ENCODE results near the gene CTIF.

CTIF gene

DNA sequence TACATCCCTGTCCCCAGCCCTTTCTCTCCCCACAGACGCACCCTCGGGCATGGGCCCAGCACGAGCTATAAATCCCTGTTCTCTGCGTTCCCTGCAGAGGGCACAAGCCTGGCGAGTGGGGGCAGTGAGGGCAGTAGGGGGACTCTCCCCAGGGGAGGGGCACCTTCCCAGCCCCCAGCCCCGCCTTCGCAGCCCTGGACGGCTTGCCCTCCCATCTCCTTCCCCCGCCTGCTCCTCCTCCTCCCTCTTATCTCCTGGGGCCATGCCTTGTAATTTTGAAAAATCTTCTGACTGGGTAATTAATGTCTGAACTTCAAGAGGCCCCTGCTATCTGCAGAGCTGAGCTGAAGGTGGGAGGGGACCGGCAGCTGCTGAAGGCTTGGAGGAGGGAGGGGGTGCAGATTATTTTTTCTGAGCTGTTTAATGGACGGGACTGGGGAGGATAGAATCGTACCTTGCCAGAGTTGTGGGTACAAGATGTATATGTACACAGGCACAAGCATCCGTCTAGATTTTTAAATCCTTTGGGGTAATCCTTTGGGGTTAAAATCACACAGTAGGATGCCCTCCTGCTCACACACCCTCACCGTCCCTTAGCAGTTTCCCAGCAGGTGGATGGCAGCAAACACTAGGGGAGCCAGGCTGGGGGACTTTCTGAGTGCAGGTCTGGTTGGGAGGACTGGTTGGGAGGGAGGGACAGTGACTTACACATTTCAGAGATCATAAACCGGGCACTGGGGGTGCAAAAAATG lies 290.0 kb downstream of the CTIF start:
- H3K27ac ChIP-seq (ENCODE audit: insufficient read depth in 1 of 2, low read depth in 1 of 2, low read length in 2 of 2, poor library complexity in 1 of 2, severe bottlenecking in 2 of 2) = no peak overlapping the region
- WGBS (ENCODE audit: insufficient coverage) = 76% methylated on average over 11 of the region's 15 CpGs
- no peaks in the 10 kb centered on the region for H3K9me3 ChIP-seq (ENCODE audit: control extremely low read depth in 1 of 5, control insufficient read depth in 4 of 5, insufficient read depth in 2 of 5, low read depth in 1 of 5, low read length in 4 of 5)
- POLR2A ChIA-PET = no interaction called here
- no peaks in the 10 kb centered on the region for H3K27me3 ChIP-seq (replicated peaks in 2 of 5; ENCODE audit: control insufficient read depth in 4 of 5, insufficient read depth in 5 of 5, low read length in 4 of 5)
- no peak overlapping the region for H3K4me3 ChIP-seq (ENCODE audit: control insufficient read depth in 1 of 7, extremely low read depth in 1 of 7, insufficient read depth in 4 of 7, low read depth in 2 of 7, low read length in 6 of 7)
- CTCF ChIA-PET = interaction anchor here (0.9 to 3.1 kb wide), 6 partner anchors 8 to 51 kb away, joined by 3 to 7 read pairs (median 3); no protein-coding TSS in a partner anchor
- DNase-seq = peak; percentile 22 to 72 (median 37)
- no peaks in the 10 kb centered on the region for H3K36me3 ChIP-seq (ENCODE audit: control insufficient read depth in 4 of 4, insufficient read depth in 4 of 4, low read length in 3 of 4)
- H3K4me1 ChIP-seq (ENCODE audit: control extremely low read depth in 1 of 4, control insufficient read depth in 4 of 4, insufficient read depth in 4 of 4, low read length in 3 of 4) = peaks cover 4 to 48% (median 38%) of the 10 kb centered on the region in 4 experiments

- DNase-seq = no peak
- ChIA-PET POLR2A (no interaction called here), CTCF (interaction anchor here (1.0 to 1.5 kb wide), 5 partner anchors 9 to 52 kb away, joined by 3 read pairs; no protein-coding TSS in a partner anchor)
- Histone ChIP-seq H3K9me3 (ENCODE audit: control extremely low read depth in 1 of 5, control insufficient read depth in 4 of 5, insufficient read depth in 2 of 5, low read depth in 1 of 5, low read length in 4 of 5) (no peaks in the 10 kb centered on the region), H3K36me3 (ENCODE audit: control insufficient read depth in 4 of 4, insufficient read depth in 4 of 4, low read length in 3 of 4) (no peaks in the 10 kb centered on the region), H3K4me3 (ENCODE audit: control insufficient read depth in 1 of 7, extremely low read depth in 1 of 7, insufficient read depth in 4 of 7, low read depth in 2 of 7, low read length in 6 of 7) (no peak overlapping the region), H3K4me1 (ENCODE audit: control extremely low read depth in 1 of 4, control insufficient read depth in 4 of 4, insufficient read depth in 4 of 4, low read length in 3 of 4) (peaks cover 4 to 56% (median 45%) of the 10 kb centered on the region in 4 experiments), H3K27me3 (replicated peaks in 2 of 5; ENCODE audit: control insufficient read depth in 4 of 5, insufficient read depth in 5 of 5, low read length in 4 of 5) (no peaks in the 10 kb centered on the region), H3K27ac (ENCODE audit: insufficient read depth in 1 of 2, low read depth in 1 of 2, low read length in 2 of 2, poor library complexity in 1 of 2, severe bottlenecking in 2 of 2) (no peak overlapping the region)
- 99% methylated on average over 10 of the region's 13 CpGs for WGBS (ENCODE audit: insufficient coverage)
These were observed 290.8 kb downstream of the CTIF start for GRCh38 chr18:48829443-48830149.

DNA sequence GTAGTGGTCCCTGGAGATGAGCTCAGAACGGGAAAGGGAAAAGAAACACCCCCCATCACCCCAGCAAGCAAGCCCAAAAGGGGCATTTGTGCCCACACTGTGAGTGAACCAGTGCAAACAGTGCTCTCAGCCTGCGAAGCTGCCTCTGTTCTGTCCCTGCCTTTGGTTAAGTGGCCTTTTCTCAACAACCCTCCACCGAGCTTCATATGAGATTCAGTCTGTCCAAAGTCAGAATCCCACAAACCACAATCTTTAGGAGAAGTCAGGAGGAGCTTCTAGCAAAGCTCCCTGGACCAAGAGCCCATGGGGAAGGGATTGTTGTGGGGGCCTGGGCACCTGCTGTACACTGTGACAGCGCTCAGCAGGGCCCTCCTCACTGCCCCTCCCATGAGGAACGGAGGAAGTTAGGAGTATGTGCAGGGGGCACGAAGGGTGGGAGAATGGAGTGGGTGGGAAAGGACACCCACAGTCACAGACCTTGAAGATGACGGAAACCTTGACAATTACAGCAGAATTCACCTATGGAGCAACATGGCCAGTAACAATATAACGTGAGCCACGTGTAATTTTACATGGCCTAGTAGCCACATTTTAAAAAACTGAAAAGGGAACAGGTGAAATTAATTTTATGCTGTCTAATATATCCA lies 292.4 kb downstream of the CTIF start:
- 83% methylated on average over 5 of the region's 9 CpGs for WGBS (ENCODE audit: insufficient coverage)
- H3K27ac ChIP-seq (ENCODE audit: insufficient read depth in 1 of 2, low read depth in 1 of 2, low read length in 2 of 2, poor library complexity in 1 of 2, severe bottlenecking in 2 of 2) = no peak overlapping the region
- CTCF ChIA-PET = interaction anchor here (0.6 to 1.1 kb wide), 3 partner anchors 60 to 407 kb away, joined by 3 to 4 read pairs (median 3); no protein-coding TSS in a partner anchor
- peaks cover 8 to 64% (median 51%) of the 10 kb centered on the region in 4 experiments for H3K4me1 ChIP-seq (ENCODE audit: control extremely low read depth in 1 of 4, control insufficient read depth in 4 of 4, insufficient read depth in 4 of 4, low read length in 3 of 4)
- H3K36me3 ChIP-seq (ENCODE audit: control insufficient read depth in 4 of 4, insufficient read depth in 4 of 4, low read length in 3 of 4) = no peaks in the 10 kb centered on the region
- H3K27me3 ChIP-seq (replicated peaks in 2 of 5; ENCODE audit: control insufficient read depth in 4 of 5, insufficient read depth in 5 of 5, low read length in 4 of 5) = no peaks in the 10 kb centered on the region
- no peak overlapping the region for H3K4me3 ChIP-seq (ENCODE audit: control insufficient read depth in 1 of 7, extremely low read depth in 1 of 7, insufficient read depth in 4 of 7, low read depth in 2 of 7, low read length in 6 of 7)
- H3K9me3 ChIP-seq (ENCODE audit: control extremely low read depth in 1 of 5, control insufficient read depth in 4 of 5, insufficient read depth in 2 of 5, low read depth in 1 of 5, low read length in 4 of 5) = no peaks in the 10 kb centered on the region
- POLR2A ChIA-PET = interaction anchor here (0.6 kb wide), 1 partner anchor 164 kb away, joined by 3 read pairs; no protein-coding TSS in a partner anchor
- no peak for DNase-seq

DNA sequence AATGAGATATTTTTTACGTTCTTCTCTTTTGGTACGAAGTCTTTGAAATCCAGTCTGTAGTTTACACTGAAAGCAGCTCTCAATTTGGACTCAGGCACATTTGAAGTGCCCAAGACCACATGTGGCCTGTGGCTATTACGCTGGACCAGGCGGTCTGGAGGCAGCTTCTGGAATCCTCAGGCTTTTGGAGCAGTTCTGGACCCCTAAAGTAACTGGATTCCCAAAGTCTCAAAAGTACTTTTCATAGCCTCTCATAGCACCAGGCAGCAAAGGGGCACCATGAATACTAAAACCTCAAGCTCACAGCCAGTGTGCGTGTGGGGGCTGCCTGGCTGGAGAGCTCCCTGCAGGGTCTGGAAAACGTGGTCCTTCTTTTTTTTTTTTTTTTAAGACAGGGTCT lies 293.0 kb downstream of the CTIF start:
- CTCF ChIA-PET = interaction anchor here (0.6 to 1.6 kb wide), 4 partner anchors 12 to 407 kb away, joined by 3 to 4 read pairs (median 3); no protein-coding TSS in a partner anchor
- Histone ChIP-seq H3K27ac (ENCODE audit: insufficient read depth in 1 of 2, low read depth in 1 of 2, low read length in 2 of 2, poor library complexity in 1 of 2, severe bottlenecking in 2 of 2) (no peak overlapping the region), H3K4me1 (ENCODE audit: control extremely low read depth in 1 of 4, control insufficient read depth in 4 of 4, insufficient read depth in 4 of 4, low read length in 3 of 4) (peaks cover 8 to 64% (median 51%) of the 10 kb centered on the region in 4 experiments), H3K9me3 (ENCODE audit: control extremely low read depth in 1 of 5, control insufficient read depth in 4 of 5, insufficient read depth in 2 of 5, low read depth in 1 of 5, low read length in 4 of 5) (no peaks in the 10 kb centered on the region), H3K36me3 (ENCODE audit: control insufficient read depth in 4 of 4, insufficient read depth in 4 of 4, low read length in 3 of 4) (peaks cover 0 to 2% (median 0%) of the 10 kb centered on the region in 4 experiments), H3K4me3 (ENCODE audit: control insufficient read depth in 1 of 7, extremely low read depth in 1 of 7, insufficient read depth in 4 of 7, low read depth in 2 of 7, low read length in 6 of 7) (no peak overlapping the region), H3K27me3 (replicated peaks in 2 of 5; ENCODE audit: control insufficient read depth in 4 of 5, insufficient read depth in 5 of 5, low read length in 4 of 5) (peaks cover 0 to under 1% (median 0%) of the 10 kb centered on the region in 5 experiments)
- WGBS (ENCODE audit: insufficient coverage) = 94% methylated on average over 6 of the region's 6 CpGs
- POLR2A ChIA-PET = interaction anchor here (0.6 kb wide), 1 partner anchor 163 kb away, joined by 3 read pairs; no protein-coding TSS in a partner anchor
- no peak for DNase-seq

DNA sequence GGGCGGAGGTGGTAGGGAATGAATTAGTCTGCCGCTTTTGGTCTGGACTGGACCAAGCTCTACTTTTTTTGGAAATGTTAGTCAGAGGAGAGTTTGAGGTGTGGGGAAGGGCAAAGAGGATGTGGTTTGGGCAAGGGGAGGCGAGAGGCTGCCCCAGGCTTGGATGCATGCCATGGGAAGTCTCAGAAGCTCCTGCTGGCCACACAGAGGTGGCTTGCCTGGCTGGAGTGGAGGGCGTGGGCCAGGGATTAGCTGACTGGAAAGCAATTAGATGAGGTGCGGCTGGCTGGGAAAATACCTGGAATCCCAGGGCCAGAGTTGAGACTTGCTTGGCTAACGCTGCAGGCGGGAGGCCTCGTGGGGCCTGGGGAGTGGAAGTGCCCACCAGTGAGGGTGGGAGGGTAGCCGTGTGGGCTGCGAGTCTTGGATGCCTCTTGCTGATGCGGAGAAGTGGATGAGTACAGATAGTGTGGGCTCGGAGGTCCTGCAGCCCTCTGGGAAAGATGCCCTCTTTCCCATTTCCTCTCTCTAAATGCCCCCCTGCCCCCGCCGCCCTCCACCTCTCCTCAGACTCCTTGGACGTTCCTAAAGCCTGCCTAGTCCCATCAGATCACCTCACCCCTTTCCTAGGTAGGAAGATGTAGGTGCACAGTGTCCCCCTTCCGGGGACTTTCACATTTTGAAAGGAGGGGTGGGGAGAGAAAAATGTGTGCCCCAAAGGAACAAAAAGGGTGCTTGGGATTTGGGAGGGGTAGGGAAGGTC lies 294.3 kb downstream of the CTIF start:
- Histone ChIP-seq H3K9me3 (ENCODE audit: control extremely low read depth in 1 of 5, control insufficient read depth in 4 of 5, insufficient read depth in 2 of 5, low read depth in 1 of 5, low read length in 4 of 5) (no peaks in the 10 kb centered on the region), H3K27ac (ENCODE audit: insufficient read depth in 1 of 2, low read depth in 1 of 2, low read length in 2 of 2, poor library complexity in 1 of 2, severe bottlenecking in 2 of 2) (no peak overlapping the region), H3K27me3 (replicated peaks in 2 of 5; ENCODE audit: control insufficient read depth in 4 of 5, insufficient read depth in 5 of 5, low read length in 4 of 5) (peaks cover 0 to 2% (median 0%) of the 10 kb centered on the region in 5 experiments), H3K4me1 (ENCODE audit: control extremely low read depth in 1 of 4, control insufficient read depth in 4 of 4, insufficient read depth in 4 of 4, low read length in 3 of 4) (peaks cover 8 to 54% (median 49%) of the 10 kb centered on the region in 4 experiments), H3K4me3 (ENCODE audit: control insufficient read depth in 1 of 7, extremely low read depth in 1 of 7, insufficient read depth in 4 of 7, low read depth in 2 of 7, low read length in 6 of 7) (peak overlapping the region in 4 of 7 experiments; percentile 7 to 54 (median 18)), H3K36me3 (ENCODE audit: control insufficient read depth in 4 of 4, insufficient read depth in 4 of 4, low read length in 3 of 4) (peaks cover 0 to 2% (median 0%) of the 10 kb centered on the region in 4 experiments)
- CTCF ChIA-PET = interaction anchor here (0.6 to 1.6 kb wide), 5 partner anchors 12 to 66 kb away, joined by 3 to 4 read pairs (median 3); no protein-coding TSS in a partner anchor
- peak; percentile 64 to 80 (median 76) for DNase-seq
- POLR2A ChIA-PET = interaction anchor here (0.6 to 0.7 kb wide), 3 partner anchors 60 to 135 kb away, joined by 3 read pairs; no protein-coding TSS in a partner anchor
- 41% methylated on average over 12 of the region's 16 CpGs for WGBS (ENCODE audit: insufficient coverage)

DNA sequence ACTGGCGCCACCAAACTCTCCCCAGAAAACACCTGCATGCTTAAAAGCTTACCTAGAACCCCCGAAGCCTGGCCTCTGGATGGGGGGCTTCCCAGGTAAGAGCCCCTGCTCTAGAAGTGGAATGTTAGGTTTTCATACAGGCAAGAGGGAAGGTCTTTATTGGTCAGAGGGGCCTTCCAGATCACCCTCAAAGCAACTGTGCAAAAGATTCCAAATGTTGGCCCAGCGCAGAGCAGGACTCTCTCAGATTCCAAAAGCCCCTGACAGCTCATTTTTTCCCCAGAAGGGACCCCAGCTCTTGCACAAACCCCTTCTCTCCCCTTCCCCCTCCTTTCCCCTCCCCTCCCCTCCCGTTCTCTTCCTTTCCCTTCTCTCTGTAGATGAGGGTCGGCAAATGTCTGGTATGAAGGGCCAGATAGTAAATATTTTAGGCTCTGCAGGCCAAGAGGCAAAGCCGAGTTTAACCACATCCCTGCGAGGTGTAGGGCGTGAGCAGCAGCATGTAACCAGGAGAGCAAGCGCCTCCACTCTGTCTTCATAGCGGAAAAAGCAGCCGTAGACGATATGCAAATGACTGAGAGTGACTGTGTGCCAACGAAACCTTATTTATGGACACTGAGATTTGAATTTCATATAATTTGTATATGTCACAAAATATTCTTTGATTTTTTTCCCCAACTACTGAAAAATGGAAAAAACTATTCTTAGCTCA lies 295.0 kb downstream of the CTIF start:
- H3K4me1 ChIP-seq (ENCODE audit: control extremely low read depth in 1 of 4, control insufficient read depth in 4 of 4, insufficient read depth in 4 of 4, low read length in 3 of 4) = peaks cover 4 to 52% (median 43%) of the 10 kb centered on the region in 4 experiments
- H3K27ac ChIP-seq (ENCODE audit: insufficient read depth in 1 of 2, low read depth in 1 of 2, low read length in 2 of 2, poor library complexity in 1 of 2, severe bottlenecking in 2 of 2) = no peak overlapping the region
- POLR2A ChIA-PET = interaction anchor here (0.6 kb wide), 1 partner anchor 18 kb away, joined by 3 read pairs; no protein-coding TSS in a partner anchor
- peak; percentile 18 to 79 (median 67) for DNase-seq
- CTCF ChIA-PET = interaction anchor here (1.0 kb wide), 2 partner anchors 57 to 66 kb away, joined by 3 read pairs; no protein-coding TSS in a partner anchor
- H3K4me3 ChIP-seq (ENCODE audit: control insufficient read depth in 1 of 7, extremely low read depth in 1 of 7, insufficient read depth in 4 of 7, low read depth in 2 of 7, low read length in 6 of 7) = no peak overlapping the region
- H3K9me3 ChIP-seq (ENCODE audit: control extremely low read depth in 1 of 5, control insufficient read depth in 4 of 5, insufficient read depth in 2 of 5, low read depth in 1 of 5, low read length in 4 of 5) = no peaks in the 10 kb centered on the region
- peaks cover 0 to 2% (median 0%) of the 10 kb centered on the region in 5 experiments for H3K27me3 ChIP-seq (replicated peaks in 2 of 5; ENCODE audit: control insufficient read depth in 4 of 5, insufficient read depth in 5 of 5, low read length in 4 of 5)
- peaks cover 0 to 2% (median 0%) of the 10 kb centered on the region in 4 experiments for H3K36me3 ChIP-seq (ENCODE audit: control insufficient read depth in 4 of 4, insufficient read depth in 4 of 4, low read length in 3 of 4)
- 37% methylated on average over 5 of the region's 13 CpGs for WGBS (ENCODE audit: insufficient coverage)
